Lower leg skin (tissue), 4 donors: ENCODE measurements around the gene SCAPER. TPM values are rescaled to one million over a fixed set of nuclear protein-coding genes. Genes with fewer than 3 reads are reported as not detected.

ENCODE experiments used
- DNase-seq, 2 donors: peaks; one replicate each; pipeline ENCODE4 v3.0.0-alpha.2; 2019; ENCODE audit warnings: low spot score in 2 of 2
- H3K4me3 ChIP-seq: fragments of 200-600 bp; sonication (generic); 2 replicates; pipeline ENCODE4 v1.5.1; 2017; ENCODE audit warnings: mild to moderate bottlenecking, low read depth; ENCODE audit not compliant: poor library complexity, severe bottlenecking
- POLR2A ChIP-seq, 2 donors: fragments of 450-650 bp; IDR thresholded peaks; one replicate each; pipeline ENCODE4 v1.6.1; 2016 to 2017; ENCODE audit warnings: antibody characterized with exemption in 2 of 2, mild to moderate bottlenecking in 1 of 2, moderate library complexity in 1 of 2
- WGBS, 2 donors: methylation state at CpG; one replicate each; pipeline ENCODE4 v1.1.5; 2018; 5-methylcytosine and 5-hydroxymethylcytosine counted together
- intact Hi-C: fragments of 100-400 bp; cut with DNase I; formaldehyde crosslinking; loops from one replicate; pipeline ENCODE4 v1.15.0; 2023; ENCODE audit warnings: low total_unique reads
- total RNA-seq, 4 donors: library from RNA; depleted of rRNA; stranded (reverse); fragments of >200 nt; gene quantifications; one replicate each; pipeline ENCODE4 v1.1.0, GENCODE V29; 2016
- TF ChIP-seq, protein P1 (sequence below), 3 donors: fragments of 450-650 bp; IDR thresholded peaks; one replicate each; pipeline ENCODE4 v1.5.1; 2016; ENCODE audit warnings: antibody characterized with exemption in 3 of 3, mild to moderate bottlenecking in 3 of 3, moderate library complexity in 2 of 3

Gene SCAPER
- total RNA-seq, 4 donors from 2014 or later: 23.8 to 63.2 (median 32.9) TPM

DNA sequence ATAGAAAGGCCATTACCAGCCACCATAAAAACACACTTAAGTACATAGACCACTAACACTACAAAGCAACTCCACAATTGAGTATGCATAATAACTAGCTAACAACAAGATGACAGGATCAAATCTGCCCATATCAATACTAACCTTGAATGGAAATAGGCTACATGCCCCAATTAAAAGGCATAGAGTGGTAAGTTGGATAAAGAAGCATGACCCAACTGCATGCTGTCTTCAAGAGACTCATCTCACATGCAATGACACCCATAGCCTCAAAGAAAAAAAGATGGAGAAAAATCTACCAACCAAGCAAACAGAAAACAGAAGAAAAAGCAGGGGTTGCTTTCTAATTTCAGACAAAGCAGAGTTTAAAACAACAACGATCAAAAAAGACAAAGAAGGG, 349.9 kb downstream of the SCAPER start:
- intact Hi-C loops: no loop called here
- no peak overlapping the region for H3K4me3 ChIP-seq
- DNase-seq: no peak
- no peak for TF ChIP-seq POLR2A (IDR thresholded peaks at IDR 0.05)
- TF ChIP-seq, protein P1, sequence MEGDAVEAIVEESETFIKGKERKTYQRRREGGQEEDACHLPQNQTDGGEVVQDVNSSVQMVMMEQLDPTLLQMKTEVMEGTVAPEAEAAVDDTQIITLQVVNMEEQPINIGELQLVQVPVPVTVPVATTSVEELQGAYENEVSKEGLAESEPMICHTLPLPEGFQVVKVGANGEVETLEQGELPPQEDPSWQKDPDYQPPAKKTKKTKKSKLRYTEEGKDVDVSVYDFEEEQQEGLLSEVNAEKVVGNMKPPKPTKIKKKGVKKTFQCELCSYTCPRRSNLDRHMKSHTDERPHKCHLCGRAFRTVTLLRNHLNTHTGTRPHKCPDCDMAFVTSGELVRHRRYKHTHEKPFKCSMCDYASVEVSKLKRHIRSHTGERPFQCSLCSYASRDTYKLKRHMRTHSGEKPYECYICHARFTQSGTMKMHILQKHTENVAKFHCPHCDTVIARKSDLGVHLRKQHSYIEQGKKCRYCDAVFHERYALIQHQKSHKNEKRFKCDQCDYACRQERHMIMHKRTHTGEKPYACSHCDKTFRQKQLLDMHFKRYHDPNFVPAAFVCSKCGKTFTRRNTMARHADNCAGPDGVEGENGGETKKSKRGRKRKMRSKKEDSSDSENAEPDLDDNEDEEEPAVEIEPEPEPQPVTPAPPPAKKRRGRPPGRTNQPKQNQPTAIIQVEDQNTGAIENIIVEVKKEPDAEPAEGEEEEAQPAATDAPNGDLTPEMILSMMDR (IDR thresholded peaks at IDR 0.05): no peak
- 96 to 97% methylated on average over 1 of the region's 1 CpG for WGBS, 2 donors

DNA sequence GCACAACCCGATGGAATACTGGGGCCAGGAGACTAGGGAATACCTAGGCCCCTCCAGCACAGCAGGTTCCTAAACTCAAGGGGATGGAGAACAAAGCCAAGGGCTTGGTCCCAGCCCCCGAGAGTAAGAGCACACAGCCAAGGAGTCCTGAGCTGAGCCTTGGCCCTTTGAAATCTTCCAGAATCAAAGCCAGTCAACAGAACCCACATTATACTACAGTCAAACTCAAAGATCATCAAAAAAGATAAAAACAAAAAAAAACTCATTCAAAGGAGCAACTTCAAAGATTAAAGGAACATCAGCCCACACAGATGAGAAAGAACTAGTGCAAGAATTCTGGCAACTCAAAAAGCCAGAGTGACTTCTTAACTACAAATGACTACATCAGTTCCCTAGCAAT, 351.6 kb downstream of the SCAPER start:
- DNase-seq: no peak
- 72 to 76% methylated on average over 2 of the region's 2 CpGs for WGBS, 2 donors
- H3K4me3 ChIP-seq: no peak overlapping the region
- intact Hi-C loops: no loop called here
- TF ChIP-seq, protein P1 (IDR thresholded peaks at IDR 0.05): no peak
- TF ChIP-seq POLR2A (IDR thresholded peaks at IDR 0.05): no peak

DNA sequence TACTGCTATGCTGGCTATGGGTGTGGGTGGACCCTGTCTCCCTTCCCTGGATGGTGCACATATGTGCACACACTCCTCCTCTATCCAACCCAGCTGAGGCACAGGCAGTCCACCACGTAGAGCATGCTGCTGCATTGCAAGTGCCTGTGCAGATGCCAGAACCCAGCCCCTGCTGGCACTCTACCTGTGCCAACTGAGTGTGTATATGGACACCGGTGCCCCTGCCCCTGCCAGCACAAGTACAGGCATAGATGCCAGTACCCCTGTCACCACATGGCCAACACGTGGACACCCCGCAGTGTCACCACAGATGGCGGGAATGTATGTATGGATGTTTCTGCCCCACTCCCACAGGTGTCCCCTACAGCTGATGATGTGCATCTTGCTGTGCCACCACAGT, 352.0 kb downstream of the SCAPER start:
- 70 to 87% methylated on average over 5 of the region's 5 CpGs for WGBS, 2 donors
- no peak for DNase-seq
- no peak for TF ChIP-seq POLR2A (IDR thresholded peaks at IDR 0.05)
- TF ChIP-seq, protein P1 (IDR thresholded peaks at IDR 0.05): no peak
- intact Hi-C loops: no loop called here
- no peak overlapping the region for H3K4me3 ChIP-seq

DNA sequence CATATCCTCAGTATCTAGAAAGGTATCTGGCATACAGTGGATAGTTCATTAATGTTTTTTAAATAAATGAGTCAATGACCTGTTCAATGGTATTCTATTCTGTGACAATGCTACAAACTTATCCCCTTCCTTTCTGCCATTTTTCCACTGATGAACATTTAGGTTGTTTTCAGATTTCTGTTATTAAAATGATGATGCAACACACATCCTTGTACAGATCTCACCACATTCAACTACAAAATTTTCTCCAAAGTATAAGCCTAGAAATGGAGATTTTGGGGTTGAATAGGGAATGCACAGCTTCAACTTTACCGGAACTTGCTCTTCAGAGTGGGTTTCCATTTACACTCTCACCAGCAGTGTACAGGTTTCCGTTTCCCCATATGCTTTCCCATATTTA, 358.3 kb downstream of the SCAPER start:
- WGBS, 2 donors: 94 to 95% methylated on average over 2 of the region's 2 CpGs
- intact Hi-C loops: no loop called here
- DNase-seq: no peak
- H3K4me3 ChIP-seq: no peak overlapping the region
- TF ChIP-seq, protein P1 (IDR thresholded peaks at IDR 0.05): no peak
- no peak for TF ChIP-seq POLR2A (IDR thresholded peaks at IDR 0.05)

DNA sequence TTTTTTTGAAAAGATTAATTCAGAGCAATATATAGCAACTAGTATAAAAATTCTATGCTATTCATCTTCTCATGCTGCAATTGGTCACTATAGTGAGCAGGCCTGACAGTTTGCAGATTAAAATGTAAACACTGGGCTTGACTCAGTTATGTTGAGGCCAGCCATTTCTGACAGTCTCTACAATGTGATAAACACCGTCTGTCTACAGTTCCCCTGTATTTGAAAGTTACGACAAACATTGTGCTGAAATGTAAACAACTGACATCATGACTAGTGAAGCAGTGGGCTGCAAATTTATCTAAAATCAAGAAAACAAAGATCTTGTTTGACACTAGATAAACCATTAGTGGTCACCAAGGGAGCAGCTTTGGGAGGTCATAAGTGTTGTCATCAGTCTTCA, 371.1 kb downstream of the SCAPER start:
- TF ChIP-seq POLR2A (IDR thresholded peaks at IDR 0.05): no peak
- TF ChIP-seq, protein P1 (IDR thresholded peaks at IDR 0.05): no peak
- DNase-seq: no peak
- H3K4me3 ChIP-seq: no peak overlapping the region
- intact Hi-C loops: no loop called here
- WGBS, 2 donors: 93 to 94% methylated on average over 2 of the region's 2 CpGs

DNA sequence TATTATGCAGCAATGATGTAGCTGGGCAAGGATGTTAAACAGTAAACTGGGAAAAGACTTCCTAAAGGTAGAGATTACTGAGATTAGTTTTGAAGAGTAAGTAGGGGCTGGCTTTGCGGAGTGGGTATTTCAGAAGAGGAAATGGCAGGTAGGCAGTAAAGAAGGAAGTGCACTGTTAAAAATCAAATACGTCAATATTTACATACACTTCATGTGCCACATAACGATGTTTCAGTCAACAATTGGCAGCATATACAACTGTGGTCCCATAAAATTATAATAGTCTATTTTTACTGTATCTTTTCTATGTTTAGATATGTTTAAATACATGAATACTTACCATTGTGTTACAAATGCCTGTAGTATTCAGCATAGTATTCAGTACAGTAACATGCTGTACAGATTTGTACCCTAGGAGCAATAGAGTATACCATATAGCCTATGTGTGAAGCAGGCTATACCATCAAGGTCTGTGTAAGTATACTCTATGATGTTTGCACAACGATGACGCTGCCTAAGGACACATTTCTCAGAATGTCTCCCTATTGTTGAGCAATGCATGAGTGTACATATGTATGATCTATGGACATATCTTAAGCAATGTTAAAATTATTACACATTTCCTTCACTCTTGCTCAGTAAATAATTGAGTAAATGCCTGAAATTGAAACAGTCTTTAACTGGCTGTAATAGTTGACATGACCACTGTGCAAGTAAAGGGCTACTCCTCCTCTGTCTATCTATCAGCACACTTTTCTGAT, 371.9 kb downstream of the SCAPER start:
- no peak overlapping the region for H3K4me3 ChIP-seq
- no peak for DNase-seq
- 85 to 89% methylated on average over 5 of the region's 5 CpGs for WGBS, 2 donors
- intact Hi-C loops: no loop called here
- TF ChIP-seq, protein P1 (IDR thresholded peaks at IDR 0.05): no peak
- TF ChIP-seq POLR2A (IDR thresholded peaks at IDR 0.05): no peak
